22Rv1 (cell line): ENCODE measurements around the gene RPS19.

ENCODE experiments used
- CTCF ChIP-seq: fragments of 450-650 bp; IDR thresholded peaks from 2 replicates; pipeline ENCODE4 v1.5.1; 2017; ENCODE audit warnings: mild to moderate bottlenecking
- ZFX ChIP-seq: fragments of 450-650 bp; IDR thresholded peaks from 2 replicates; pipeline ENCODE4 v1.6.1; 2017; ENCODE audit warnings: antibody characterized with exemption, borderline replicate concordance

- TF ChIP-seq CTCF (no peak), ZFX (no peak)
Measured at GRCh38 chr19:41869374-41869955, 9.4 kb downstream of the RPS19 start.
